Gastrocnemius medialis (tissue), 4 donors: ENCODE results near the gene MAST4. TPM values are rescaled to one million over a fixed set of nuclear protein-coding genes. Genes with fewer than 3 reads are reported as not detected.

Source experiments
- ATAC-seq, 2 donors: fragments of 150-250 bp; one replicate each; pipeline ENCODE4 v1.9.1; 2016
- DNase-seq, 2 donors: peaks; one replicate each; pipeline ENCODE4 v3.0.0-alpha.2; 2019
- H3K27ac ChIP-seq, 4 donors: fragments of 200-600 bp; sonication (generic); 1 replicate in 1 of 4; 2 replicates in 3 of 4; pipeline ENCODE4 v1.5.1; 2016 to 2018; ENCODE audit warnings: mild to moderate bottlenecking in 2 of 4, moderate library complexity in 1 of 4
- H3K27me3 ChIP-seq, 3 donors: fragments of 200-600 bp; sonication (generic) in 2 of 3; 1 replicate in 1 of 3; 2 replicates in 2 of 3; pipeline versions ENCODE4 v1.5.1 to v1.6.0; 2016 to 2019; ENCODE audit warnings: mild to moderate bottlenecking in 1 of 3, moderate library complexity in 1 of 3
- H3K36me3 ChIP-seq, 2 donors: fragments of 200-600 bp; sonication (generic) in 1 of 2; one replicate each; pipeline ENCODE4 v1.5.1; 2017 to 2018
- H3K4me1 ChIP-seq, 2 donors: fragments of 200-600 bp; sonication (generic) in 1 of 2; one replicate each; pipeline ENCODE4 v1.5.1; 2016 to 2017; ENCODE audit warnings: mild to moderate bottlenecking in 2 of 2
- H3K4me3 ChIP-seq, 4 donors: fragments of 200-600 bp; sonication (generic) in 3 of 4; 1 replicate in 1 of 4; 2 replicates in 3 of 4; pipeline ENCODE4 v1.5.1; 2016 to 2019; ENCODE audit warnings: mild to moderate bottlenecking in 2 of 4
- H3K9me3 ChIP-seq, 3 donors: fragments of 200-600 bp; sonication (generic) in 2 of 3; 1 replicate in 1 of 3; 2 replicates in 2 of 3; pipeline ENCODE4 v1.5.1; 2016 to 2019
- POLR2A ChIP-seq, 2 donors: fragments of 450-650 bp; IDR thresholded peaks; one replicate each; pipeline ENCODE4 v1.6.1; 2017; ENCODE audit warnings: antibody characterized with exemption in 2 of 2, mild to moderate bottlenecking in 2 of 2, moderate library complexity in 2 of 2
- in situ Hi-C, 4 donors: fragments of 200-750 bp; cut with MboI; loops; one replicate each; pipeline versions ENCODE4 v1.15.0 to v1.8.0; 2017; ENCODE audit warnings: low sequenced_read_pairs in 4 of 4
- intact Hi-C: fragments of 100-400 bp; cut with DNase I; formaldehyde crosslinking; loops from one replicate; pipeline ENCODE4 v1.15.1; 2023; ENCODE audit warnings: low total_unique reads
- total RNA-seq, 4 donors: library from RNA; depleted of rRNA; stranded (reverse); fragments of >200 nt; gene quantifications; one replicate each; pipeline versions ENCODE4 v1.1.0 to v1.2.3, GENCODE V29; 2016
- TF ChIP-seq, protein P1 (sequence below), 5 experiments: fragments of 450-650 bp in 3 of 5; fragments of 200-600 bp in 2 of 5; sonication (generic) in 2 of 5; IDR thresholded peaks in 4 of 5; conservative IDR thresholded peaks in 1 of 5; 1 replicate in 4 of 5; 2 replicates in 1 of 5; pipeline ENCODE4 v1.5.1; 2016 to 2019; ENCODE audit warnings: antibody characterized with exemption in 5 of 5, mild to moderate bottlenecking in 3 of 5, moderate library complexity in 3 of 5

Gene MAST4
- total RNA-seq, 4 donors from 2014 or later = 24.1 to 42.0 (median 38.5) TPM

DNA sequence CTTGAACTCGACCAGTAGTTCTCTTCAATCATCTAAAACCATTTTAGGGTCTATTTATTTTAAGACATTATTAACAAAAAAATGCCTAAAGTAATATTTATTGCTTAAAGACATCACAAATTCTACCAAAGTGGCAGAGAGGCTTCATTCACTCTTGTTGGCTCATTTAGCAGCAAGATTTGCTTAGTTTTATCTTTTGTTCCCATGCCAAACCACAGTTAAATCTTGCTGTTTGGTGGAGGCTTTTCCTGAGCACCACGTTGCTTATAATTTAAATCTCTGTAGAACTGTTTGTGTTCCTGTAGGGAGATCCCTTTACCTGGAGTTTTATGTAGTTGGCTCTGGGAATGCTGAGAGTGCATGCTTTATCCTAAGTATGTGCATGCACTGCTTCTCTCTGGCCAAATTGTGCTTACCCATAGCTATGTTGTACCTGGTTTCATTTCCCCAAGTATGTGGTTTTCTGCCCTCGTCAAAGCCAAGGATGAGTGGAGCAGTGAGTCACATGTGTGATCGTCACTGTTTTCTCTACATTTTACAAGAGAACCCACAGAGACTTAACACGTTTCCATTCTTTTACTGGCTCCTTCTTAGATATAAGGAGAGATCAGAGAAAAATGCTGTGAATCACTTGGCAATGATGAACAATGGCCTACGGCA, 42.1 kb upstream of the MAST4 start:
- H3K4me1 ChIP-seq = no peaks in the 10 kb centered on the region
- in situ Hi-C loops (no loop called here), intact Hi-C loops (no loop called here)
- H3K27ac ChIP-seq = no peak overlapping the region
- no peaks in the 10 kb centered on the region for H3K9me3 ChIP-seq
- no peak for TF ChIP-seq POLR2A (IDR thresholded peaks at IDR 0.05)
- TF ChIP-seq, protein P1, sequence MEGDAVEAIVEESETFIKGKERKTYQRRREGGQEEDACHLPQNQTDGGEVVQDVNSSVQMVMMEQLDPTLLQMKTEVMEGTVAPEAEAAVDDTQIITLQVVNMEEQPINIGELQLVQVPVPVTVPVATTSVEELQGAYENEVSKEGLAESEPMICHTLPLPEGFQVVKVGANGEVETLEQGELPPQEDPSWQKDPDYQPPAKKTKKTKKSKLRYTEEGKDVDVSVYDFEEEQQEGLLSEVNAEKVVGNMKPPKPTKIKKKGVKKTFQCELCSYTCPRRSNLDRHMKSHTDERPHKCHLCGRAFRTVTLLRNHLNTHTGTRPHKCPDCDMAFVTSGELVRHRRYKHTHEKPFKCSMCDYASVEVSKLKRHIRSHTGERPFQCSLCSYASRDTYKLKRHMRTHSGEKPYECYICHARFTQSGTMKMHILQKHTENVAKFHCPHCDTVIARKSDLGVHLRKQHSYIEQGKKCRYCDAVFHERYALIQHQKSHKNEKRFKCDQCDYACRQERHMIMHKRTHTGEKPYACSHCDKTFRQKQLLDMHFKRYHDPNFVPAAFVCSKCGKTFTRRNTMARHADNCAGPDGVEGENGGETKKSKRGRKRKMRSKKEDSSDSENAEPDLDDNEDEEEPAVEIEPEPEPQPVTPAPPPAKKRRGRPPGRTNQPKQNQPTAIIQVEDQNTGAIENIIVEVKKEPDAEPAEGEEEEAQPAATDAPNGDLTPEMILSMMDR (IDR thresholded peaks at IDR 0.05 in 4 of 5, conservative IDR thresholded peaks at IDR 0.05 in 1 of 5) = no peak
- no peak overlapping the region for H3K4me3 ChIP-seq
- ATAC-seq = no peak
- H3K27me3 ChIP-seq = no peaks in the 10 kb centered on the region
- DNase-seq = no peak
- H3K36me3 ChIP-seq = no peaks in the 10 kb centered on the region

DNA sequence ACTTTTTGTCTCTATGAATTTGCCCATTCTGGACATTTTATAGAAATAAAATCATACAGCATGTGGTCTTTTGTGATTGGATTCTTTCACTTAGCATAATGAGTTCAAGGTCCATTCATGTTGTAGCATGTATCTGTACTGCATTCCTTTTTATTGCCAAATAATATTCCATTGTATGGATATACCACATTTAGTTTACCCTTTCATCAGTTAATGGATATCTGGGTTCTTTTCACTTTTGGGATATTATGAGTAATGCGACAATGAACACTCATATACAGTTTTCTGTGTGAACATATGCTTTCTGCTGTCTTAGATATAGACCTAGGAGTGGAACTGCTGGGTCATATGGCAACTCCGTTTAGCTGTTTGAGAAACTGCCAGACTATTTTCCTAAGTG, 41.3 kb upstream of the MAST4 start:
- Histone ChIP-seq H3K9me3 (no peaks in the 10 kb centered on the region), H3K4me1 (no peaks in the 10 kb centered on the region), H3K27me3 (no peaks in the 10 kb centered on the region), H3K4me3 (no peak overlapping the region), H3K27ac (no peak overlapping the region), H3K36me3 (no peaks in the 10 kb centered on the region)
- TF ChIP-seq POLR2A (IDR thresholded peaks at IDR 0.05) = no peak
- TF ChIP-seq, protein P1 (IDR thresholded peaks at IDR 0.05 in 4 of 5, conservative IDR thresholded peaks at IDR 0.05 in 1 of 5) = no peak
- in situ Hi-C loops (no loop called here), intact Hi-C loops (no loop called here)
- no peak for DNase-seq
- ATAC-seq = no peak

DNA sequence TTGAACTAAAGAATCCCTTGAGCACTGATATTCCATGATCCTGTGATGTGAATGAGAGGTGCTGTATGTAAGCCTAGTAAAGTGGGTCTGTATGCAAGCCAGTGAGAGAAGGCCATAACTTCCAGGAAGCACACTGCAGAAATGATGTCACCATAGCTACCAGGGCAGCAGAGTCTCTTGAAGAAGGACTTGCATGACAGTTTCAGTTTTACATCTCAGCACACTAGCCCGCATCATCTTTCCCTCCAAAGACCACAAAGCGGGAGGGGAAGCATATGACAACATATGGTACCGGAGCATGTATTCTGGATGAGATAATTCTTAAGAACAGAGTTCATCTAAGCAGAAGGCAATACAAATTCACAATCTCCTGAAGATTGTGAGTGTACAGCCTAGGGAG, 37.6 kb upstream of the MAST4 start:
- no peak overlapping the region for H3K27ac ChIP-seq
- H3K4me3 ChIP-seq = no peak overlapping the region
- intact Hi-C loops (no loop called here), in situ Hi-C loops (no loop called here)
- H3K36me3 ChIP-seq = no peaks in the 10 kb centered on the region
- no peak for TF ChIP-seq POLR2A (IDR thresholded peaks at IDR 0.05)
- TF ChIP-seq, protein P1 (IDR thresholded peaks at IDR 0.05 in 4 of 5, conservative IDR thresholded peaks at IDR 0.05 in 1 of 5) = no peak
- ATAC-seq = no peak
- DNase-seq = no peak
- no peaks in the 10 kb centered on the region for H3K27me3 ChIP-seq
- no peaks in the 10 kb centered on the region for H3K9me3 ChIP-seq
- H3K4me1 ChIP-seq = no peaks in the 10 kb centered on the region

DNA sequence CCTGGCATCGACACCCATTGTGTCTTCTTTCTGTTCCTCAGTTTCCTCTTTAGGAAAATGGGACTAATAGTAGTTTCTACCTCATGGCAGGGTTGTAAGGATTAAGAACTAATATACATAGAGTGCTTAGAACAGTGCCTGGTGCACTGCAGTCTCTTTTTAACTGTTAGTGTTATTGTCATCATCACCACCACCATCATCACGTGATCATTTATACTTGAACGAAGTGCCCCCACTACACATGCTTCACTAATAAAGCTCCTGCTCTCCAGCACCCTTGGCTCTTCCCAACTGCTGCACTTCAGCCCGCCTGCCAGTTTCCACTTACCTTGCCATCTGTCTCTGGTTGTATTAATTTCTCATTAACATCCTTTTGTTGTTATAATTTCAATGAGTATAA, 35.8 kb upstream of the MAST4 start:
- H3K27me3 ChIP-seq = no peaks in the 10 kb centered on the region
- H3K4me3 ChIP-seq = no peak overlapping the region
- intact Hi-C loops (no loop called here), in situ Hi-C loops (no loop called here)
- no peak for DNase-seq
- no peaks in the 10 kb centered on the region for H3K9me3 ChIP-seq
- ATAC-seq = no peak
- H3K4me1 ChIP-seq = no peaks in the 10 kb centered on the region
- TF ChIP-seq POLR2A (IDR thresholded peaks at IDR 0.05) = no peak
- TF ChIP-seq, protein P1 (IDR thresholded peaks at IDR 0.05 in 4 of 5, conservative IDR thresholded peaks at IDR 0.05 in 1 of 5) = no peak
- no peaks in the 10 kb centered on the region for H3K36me3 ChIP-seq
- H3K27ac ChIP-seq = no peak overlapping the region
